MM.1S (cell line): ENCODE data around the gene NOD1.

ENCODE experiments used
- CTCF ChIP-seq: fragments of 300-600 bp; sonication (generic); IDR thresholded peaks from 2 replicates; pipeline ENCODE4 v1.5.1; 2016; ENCODE audit warnings: antibody characterized with exemption, low read length, mixed read lengths
- EZH2 ChIP-seq: fragments of 300-600 bp; sonication (generic); optimal IDR thresholded peaks from 2 replicates; pipeline ENCODE3; 2017; ENCODE audit warnings: low read depth, mild to moderate bottlenecking, antibody characterized with exemption, low read length, mixed read lengths

GRCh38 chr7:30450240-30450982 is 28.2 kb downstream of the NOD1 start:
- TF ChIP-seq CTCF (no peak), EZH2 (no peak)
